Placental pericyte (primary cell): ENCODE results near the gene PAQR5. TPM values are rescaled to one million over a fixed set of nuclear protein-coding genes. Genes with fewer than 3 reads are reported as not detected.

ENCODE experiments used
- total RNA-seq: library from RNA; depleted of rRNA; stranded (reverse); fragments of >200 nt; gene quantifications from 2 replicates; pipeline ENCODE4 v1.2.3, GENCODE V29; 2012

The PAQR5 gene, protein sequence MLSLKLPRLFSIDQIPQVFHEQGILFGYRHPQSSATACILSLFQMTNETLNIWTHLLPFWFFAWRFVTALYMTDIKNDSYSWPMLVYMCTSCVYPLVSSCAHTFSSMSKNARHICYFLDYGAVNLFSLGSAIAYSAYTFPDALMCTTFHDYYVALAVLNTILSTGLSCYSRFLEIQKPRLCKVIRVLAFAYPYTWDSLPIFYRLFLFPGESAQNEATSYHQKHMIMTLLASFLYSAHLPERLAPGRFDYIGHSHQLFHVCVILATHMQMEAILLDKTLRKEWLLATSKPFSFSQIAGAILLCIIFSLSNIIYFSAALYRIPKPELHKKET
- 4.8 and 6.6 TPM in 2 replicates for total RNA-seq

DNA sequence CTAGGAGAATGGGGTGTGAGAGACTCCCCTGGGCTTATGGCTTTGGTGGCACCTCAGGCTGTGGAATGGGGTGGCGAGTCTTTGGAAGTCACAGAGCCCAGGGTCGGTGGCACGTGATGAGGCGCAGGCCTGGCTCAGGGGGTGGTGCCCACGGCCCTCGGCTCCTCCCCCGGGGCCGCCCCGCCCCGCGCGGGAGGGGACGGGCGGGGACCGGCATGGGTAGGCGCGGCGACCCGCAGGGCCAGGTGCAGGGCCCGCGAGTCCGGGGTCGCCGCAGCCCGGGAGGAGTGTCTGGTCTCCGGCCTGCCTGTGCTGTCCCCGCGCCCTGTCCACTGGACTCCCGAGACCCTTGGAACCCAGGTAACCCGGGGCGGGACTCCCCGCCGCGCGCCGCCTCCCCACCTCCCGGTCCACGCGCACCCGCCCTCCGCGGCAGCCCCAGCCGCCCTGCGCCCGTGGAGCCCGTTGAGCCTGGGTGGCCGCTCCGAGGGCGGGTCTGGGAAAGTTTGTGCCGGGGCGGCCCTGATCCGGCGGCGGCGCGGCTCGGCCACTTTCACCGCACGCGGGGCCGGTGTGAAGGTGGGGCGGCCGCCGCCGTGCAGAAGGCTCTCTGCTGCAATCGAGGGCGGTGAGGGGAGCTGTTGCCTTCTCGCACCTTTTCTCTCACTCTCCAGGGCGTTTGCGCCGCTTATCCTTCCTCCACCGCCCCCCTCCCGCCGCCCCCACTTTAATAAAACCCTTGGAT is at the start of gene PAQR5:
Gene PAQR5 (plus strand): TSS at position 216 of the 745 bp plus-strand sequence. CDS start 61,169 bp downstream, outside the sequence.

DNA sequence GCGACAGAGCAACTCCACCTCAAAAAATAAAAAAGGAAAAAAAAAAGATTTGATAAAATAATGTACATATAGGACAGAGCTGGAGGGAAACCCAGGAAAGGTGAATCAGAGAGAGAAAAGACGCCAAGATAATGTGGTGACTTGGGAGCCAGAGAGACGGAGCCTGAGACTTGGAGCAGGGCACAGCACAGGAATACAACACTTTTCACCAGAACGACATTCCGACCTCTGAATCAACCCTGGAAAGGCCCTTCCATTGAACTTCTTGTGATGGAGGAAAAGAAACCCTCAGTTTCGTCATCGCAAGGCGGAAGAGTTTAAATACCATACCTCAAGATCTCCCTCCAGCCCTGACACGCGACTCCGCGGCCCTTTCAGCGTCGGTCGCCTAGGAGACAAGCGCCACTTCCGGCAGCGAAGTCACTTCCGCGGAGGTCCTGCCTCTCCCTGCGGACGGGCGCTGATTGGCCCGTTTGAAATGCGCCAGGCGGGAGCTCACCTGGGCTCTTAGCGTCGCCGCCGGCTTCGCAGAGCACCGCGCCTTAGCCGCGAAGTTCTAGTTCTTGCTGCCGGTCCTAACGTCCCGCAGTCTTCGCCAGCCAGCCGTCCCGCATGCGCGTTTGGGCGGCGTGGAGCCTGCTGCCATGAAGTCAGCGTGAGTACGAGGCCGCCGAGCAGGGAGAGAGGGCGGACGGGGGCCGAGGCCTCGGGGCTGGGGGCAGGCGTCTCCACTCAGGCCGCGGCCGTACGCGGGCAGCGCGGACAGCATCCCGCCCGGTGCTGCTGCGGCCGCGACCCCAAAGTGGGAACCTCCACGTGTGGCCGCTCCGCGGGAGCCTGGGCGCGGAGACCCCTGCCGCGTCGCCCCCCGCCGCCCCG is 115.3 kb downstream of the PAQR5 start, which contains the start of gene KIF23:
Gene KIF23 (plus strand): TSS at position 528 of the 879 bp plus-strand sequence. CDS start 117 bp downstream, at position 645.

DNA sequence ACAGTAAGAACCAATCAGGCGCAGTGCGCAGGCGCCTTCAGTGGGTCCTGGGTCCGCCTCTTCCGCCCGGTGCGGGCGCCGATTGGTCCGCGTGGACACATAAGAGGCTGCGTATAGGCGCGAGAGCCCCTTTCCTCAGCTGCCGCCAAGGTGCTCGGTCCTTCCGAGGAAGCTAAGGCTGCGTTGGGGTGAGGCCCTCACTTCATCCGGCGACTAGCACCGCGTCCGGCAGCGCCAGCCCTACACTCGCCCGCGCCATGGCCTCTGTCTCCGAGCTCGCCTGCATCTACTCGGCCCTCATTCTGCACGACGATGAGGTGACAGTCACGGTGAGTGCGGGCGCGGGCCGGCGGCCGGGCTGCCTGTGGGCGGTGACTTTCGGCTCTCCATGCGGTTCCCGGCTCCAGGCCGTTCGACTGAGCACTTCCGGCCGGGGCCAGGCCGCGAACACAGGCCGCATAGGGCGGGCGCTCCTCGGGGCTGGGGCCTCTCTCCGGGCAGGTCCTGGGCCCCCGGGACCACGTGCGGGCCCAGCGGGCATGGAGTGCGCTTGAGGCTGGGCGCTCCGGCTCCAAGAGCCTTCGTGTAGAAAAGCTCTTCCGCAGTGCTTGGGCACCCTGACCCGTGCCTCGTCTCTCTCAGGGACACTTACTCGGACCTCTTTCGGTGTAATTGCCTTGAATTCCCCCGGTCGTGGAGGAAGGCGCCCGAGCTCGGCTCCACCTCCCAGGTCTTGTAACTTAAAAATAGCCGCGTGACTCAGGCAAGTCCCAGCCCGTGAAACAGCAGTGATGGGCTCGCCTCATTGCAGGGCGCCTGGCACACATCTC is 154.2 kb downstream of the PAQR5 start, which contains the start of gene RPLP1:
Gene RPLP1 (plus strand): TSS at position 127 of the 830 bp plus-strand sequence. CDS start 131 bp downstream, at position 258.

Other genes with a start within 250 kb of the PAQR5 start
- 29.5 and 60.0 TPM in 2 replicates for gene GLCE, start 138.3 kb upstream of the PAQR5 start, total RNA-seq
- gene KIF23, start 115.4 kb downstream of the PAQR5 start, total RNA-seq, result 7.0 and 99.4 TPM in 2 replicates
- 101 and 192 TPM in 2 replicates for gene RPLP1, start 153.9 kb downstream of the PAQR5 start, total RNA-seq